NT2/D1 (cell line): ENCODE results near the gene HAUS1.
A peak's percentile ranks its signal among the peaks of the same experiment; 100 is the strongest.
"Not testable (repeated sequence)": the region's sequence is repeated elsewhere in the genome, so short reads cannot be mapped to it uniquely, and the experiment has no call there.

Experiments
- DNase-seq: peaks from one replicate; pipeline ENCODE4 v3.0.0-alpha.2; 2011; ENCODE audit warnings: low read depth, low spot score
- H3K27me3 ChIP-seq: 2 replicates; pipeline ENCODE4 v1.6.0; 2011; ENCODE audit warnings: mild to moderate bottlenecking; ENCODE audit not compliant: insufficient read length, insufficient read depth
- H3K36me3 ChIP-seq: 2 replicates; pipeline ENCODE4 v1.6.1; 2011; ENCODE audit warnings: mild to moderate bottlenecking, low read length, mixed read lengths; ENCODE audit not compliant: insufficient read depth, insufficient read length
- H3K4me1 ChIP-seq: 2 replicates; pipeline ENCODE4 v1.5.1; 2011; ENCODE audit not compliant: insufficient read depth, insufficient read length
- H3K4me3 ChIP-seq: 2 replicates; pipeline ENCODE4 v1.5.1; 2011; ENCODE audit warnings: low read depth; ENCODE audit not compliant: insufficient read length
- H3K9ac ChIP-seq: 2 replicates; pipeline ENCODE4 v1.6.0; 2011; ENCODE audit warnings: low read depth; ENCODE audit not compliant: insufficient read length
- H3K9me3 ChIP-seq: 2 replicates; pipeline ENCODE4 v1.5.1; 2011; ENCODE audit warnings: mild to moderate bottlenecking, low read length; ENCODE audit not compliant: insufficient read depth
- SUZ12 ChIP-seq: IDR thresholded peaks from 2 replicates; pipeline ENCODE4 v1.6.1; 2011; ENCODE audit not compliant: insufficient read length, insufficient read depth; ENCODE audit errors: extremely low read depth
- YY1 ChIP-seq: IDR thresholded peaks from 2 replicates; pipeline ENCODE4 v1.6.1; 2011; ENCODE audit not compliant: insufficient read length, insufficient read depth
- ZNF274 ChIP-seq: IDR thresholded peaks from 2 replicates; pipeline ENCODE4 v1.6.1; 2011; ENCODE audit warnings: mild to moderate bottlenecking, low read depth, low read length

Gene HAUS1

DNA sequence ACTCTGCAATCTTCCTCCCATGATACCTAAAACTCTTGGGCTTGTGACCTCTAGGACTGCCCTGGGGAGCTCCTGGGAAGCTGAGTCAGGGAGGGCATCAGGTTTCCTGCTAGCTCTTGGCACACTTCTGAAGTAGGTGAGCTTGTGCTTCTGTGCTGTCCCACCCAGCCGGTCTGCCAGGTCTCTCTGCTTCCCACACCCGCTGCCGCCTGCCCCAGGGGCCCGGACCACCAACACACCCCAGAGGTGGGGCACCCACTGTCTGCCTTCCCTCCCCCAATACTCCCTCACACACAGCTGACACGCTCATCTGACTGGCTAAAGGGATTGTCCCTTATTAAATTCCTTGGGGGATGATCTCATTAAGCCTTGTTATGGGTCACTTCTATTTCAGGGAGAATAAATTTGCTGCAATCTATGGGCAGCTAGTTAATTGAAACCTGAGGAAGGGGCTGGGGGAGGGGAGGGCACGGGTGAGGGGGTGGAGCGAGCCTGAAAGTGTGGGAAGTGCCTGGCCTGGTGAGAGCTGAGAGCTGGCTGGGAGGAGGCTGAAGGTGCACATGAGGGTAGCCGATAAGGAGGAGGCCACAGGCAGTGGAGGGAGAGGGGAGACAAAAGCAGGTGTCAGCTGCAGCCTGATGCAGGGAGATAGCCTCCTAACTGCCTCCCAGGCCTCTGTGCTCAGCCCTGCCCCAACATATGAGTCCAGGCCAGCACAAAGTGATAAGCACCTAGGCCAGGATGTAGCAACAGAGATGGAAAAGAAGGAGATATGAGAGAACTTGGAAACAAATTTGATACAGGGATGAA is 48.8 kb downstream of the HAUS1 start:
- Histone ChIP-seq H3K4me1 (peaks cover 14% of the 10 kb centered on the region), H3K27me3 (no peaks in the 10 kb centered on the region), H3K9me3 (no peaks in the 10 kb centered on the region), H3K4me3 (no peak overlapping the region), H3K36me3 (no peaks in the 10 kb centered on the region), H3K9ac (peak overlapping the region; percentile 56)
- TF ChIP-seq YY1, result no peak
- no peak for TF ChIP-seq SUZ12
- no peak for TF ChIP-seq ZNF274
- no peak for DNase-seq

DNA sequence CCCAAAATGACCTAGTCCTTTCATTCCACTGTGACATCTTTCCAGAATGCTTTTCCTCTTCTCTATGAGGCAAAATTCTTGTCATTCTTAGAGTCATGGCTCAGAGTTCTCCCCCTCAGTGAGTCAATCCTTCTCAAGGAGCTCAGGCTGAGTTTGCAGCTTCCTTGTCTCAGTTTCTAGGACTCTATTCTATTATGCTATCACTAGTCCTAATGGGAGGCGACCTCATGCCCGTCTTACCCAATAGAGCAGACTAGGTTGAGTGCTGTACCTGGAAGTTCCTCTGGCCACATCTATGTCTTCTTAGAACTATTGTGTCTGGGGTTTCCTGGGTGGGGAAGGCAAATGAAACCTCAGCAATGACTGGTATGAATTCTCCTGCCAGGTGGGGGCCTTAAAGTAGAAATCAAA is 51.5 kb downstream of the HAUS1 start:
- no peak for DNase-seq
- Histone ChIP-seq H3K36me3 (no peaks in the 10 kb centered on the region), H3K4me1 (peaks cover 16% of the 10 kb centered on the region), H3K27me3 (no peaks in the 10 kb centered on the region), H3K4me3 (no peak overlapping the region), H3K9ac (no peak overlapping the region), H3K9me3 (no peaks in the 10 kb centered on the region)
- TF ChIP-seq SUZ12 (no peak), YY1 (no peak), ZNF274 (no peak)

- no peaks in the 10 kb centered on the region for H3K9me3 ChIP-seq
- H3K36me3 ChIP-seq, result no peaks in the 10 kb centered on the region
- no peak for TF ChIP-seq ZNF274
- TF ChIP-seq SUZ12, result no peak
- TF ChIP-seq YY1, result no peak
- no peak overlapping the region for H3K4me3 ChIP-seq
- no peak overlapping the region for H3K9ac ChIP-seq
- no peak for DNase-seq
- peaks cover 16% of the 10 kb centered on the region for H3K4me1 ChIP-seq
- H3K27me3 ChIP-seq, result no peaks in the 10 kb centered on the region
These were observed 52.0 kb downstream of the HAUS1 start for GRCh38 chr18:46156124-46156745.

- Histone ChIP-seq H3K27me3 (no peaks in the 10 kb centered on the region), H3K4me1 (peaks cover 16% of the 10 kb centered on the region), H3K36me3 (no peaks in the 10 kb centered on the region), H3K4me3 (no peak overlapping the region), H3K9ac (no peak overlapping the region), H3K9me3 (no peaks in the 10 kb centered on the region)
- DNase-seq, result no peak
- TF ChIP-seq YY1 (no peak), SUZ12 (no peak), ZNF274 (no peak)
These were observed 52.7 kb downstream of the HAUS1 start for GRCh38 chr18:46156843-46157242.

DNA sequence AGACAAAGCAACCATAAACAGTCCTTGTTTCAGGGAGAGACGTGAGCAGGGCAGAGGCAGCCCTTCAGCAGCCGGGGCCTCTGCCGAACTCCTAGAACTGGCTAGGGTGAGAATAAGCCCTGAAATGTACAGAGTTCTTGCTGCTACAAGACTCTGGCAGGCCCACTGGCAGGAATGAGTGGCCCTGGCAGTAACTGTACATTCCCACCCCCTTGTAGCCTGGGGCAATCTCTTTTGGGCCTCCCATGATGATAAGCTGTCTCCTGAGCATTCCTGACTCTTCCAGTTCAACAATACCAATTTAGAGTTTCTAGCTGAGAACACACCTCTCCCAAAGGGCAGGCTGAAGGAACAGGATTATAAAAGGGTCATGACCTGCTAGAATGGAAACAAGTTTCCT is 54.3 kb downstream of the HAUS1 start:
- no peaks in the 10 kb centered on the region for H3K36me3 ChIP-seq
- DNase-seq, result no peak
- H3K9ac ChIP-seq, result no peak overlapping the region
- no peak for TF ChIP-seq SUZ12
- no peak for TF ChIP-seq ZNF274
- no peak for TF ChIP-seq YY1
- H3K9me3 ChIP-seq, result no peaks in the 10 kb centered on the region
- no peak overlapping the region for H3K4me3 ChIP-seq
- peaks cover 7% of the 10 kb centered on the region for H3K4me1 ChIP-seq
- no peaks in the 10 kb centered on the region for H3K27me3 ChIP-seq

DNA sequence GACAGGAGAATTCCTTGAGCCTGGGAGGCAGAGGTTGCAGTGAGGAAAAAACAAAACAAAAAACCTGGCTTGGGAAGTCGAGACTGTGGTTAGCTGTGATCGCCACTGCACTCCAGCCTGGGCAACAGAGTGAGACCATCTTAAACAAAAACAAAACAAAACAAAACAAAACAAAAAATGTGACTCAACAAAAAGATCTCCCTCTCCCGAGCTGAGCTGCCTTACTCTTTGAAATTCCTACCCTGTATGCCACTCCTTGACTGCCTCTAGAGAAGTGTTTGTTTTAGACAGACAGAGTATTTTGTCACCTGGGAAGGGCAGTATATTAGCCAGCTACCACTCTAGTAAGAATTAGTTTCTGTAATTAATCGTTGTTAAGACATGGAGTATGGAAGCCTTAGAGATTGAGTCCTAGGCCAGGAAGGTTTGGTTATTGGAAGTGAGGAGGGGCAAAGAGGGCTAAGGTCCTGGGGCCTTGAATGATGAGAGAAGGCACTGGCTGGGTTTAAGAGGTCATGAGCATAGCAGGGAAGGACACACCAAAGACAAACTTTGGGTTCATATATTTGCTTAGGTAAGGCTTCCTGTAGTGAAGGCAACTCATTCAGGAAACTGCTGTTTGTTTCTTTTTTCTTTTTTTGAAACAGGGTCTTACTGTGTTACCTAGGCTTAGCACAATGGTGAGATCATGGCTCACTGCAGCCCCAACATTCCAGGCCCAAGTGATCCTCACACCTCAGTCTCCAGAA is 56.0 kb downstream of the HAUS1 start:
- no peak overlapping the region for H3K9ac ChIP-seq
- peaks cover 6% of the 10 kb centered on the region for H3K4me1 ChIP-seq
- no peak for DNase-seq
- H3K9me3 ChIP-seq, result no peaks in the 10 kb centered on the region
- TF ChIP-seq ZNF274 (no peak), SUZ12 (no peak), YY1 (no peak)
- H3K27me3 ChIP-seq, result no peaks in the 10 kb centered on the region
- H3K36me3 ChIP-seq, result no peaks in the 10 kb centered on the region
- H3K4me3 ChIP-seq, result no peak overlapping the region

- not testable (repeated sequence) for H3K4me1 ChIP-seq, H3K9ac ChIP-seq, H3K36me3 ChIP-seq, DNase-seq, H3K4me3 ChIP-seq, H3K27me3 ChIP-seq, H3K9me3 ChIP-seq
These were observed 56.7 kb downstream of the HAUS1 start for GRCh38 chr18:46160840-46161239.
